OCI-LY3 (cell line): Measurements from ENCODE around the gene CLPX.

Experiments
- CTCF ChIP-seq: fragments of 200-600, 300-600 bp; sonication (generic); IDR thresholded peaks from 2 replicates; pipeline ENCODE4 v1.5.1; 2014; ENCODE audit warnings: antibody characterized with exemption, low read length, low read depth
- EZH2phosphoT487 ChIP-seq: fragments of 200-600 bp; shearing (Covaris generic); IDR thresholded peaks from 2 replicates; pipeline ENCODE4 v1.6.1; 2018; ENCODE audit warnings: antibody characterized with exemption, mixed run types, low read depth

- TF ChIP-seq CTCF: peak; percentile 94
- no peak for TF ChIP-seq EZH2phosphoT487
Measured at GRCh38 chr15:65101411-65101890, 83.7 kb downstream of the CLPX start.
